GM23338 (cell line): ENCODE results near the gene BFAR. TPM values are rescaled to one million over a fixed set of nuclear protein-coding genes. Genes with fewer than 3 reads are reported as not detected.

Source experiments
- ATAC-seq: fragments of 200-7000 bp; cut with Tn5 transposase; 3 replicates; pipeline ENCODE4 v1.9.1; 2020
- DNase-seq: peaks from one replicate; pipeline ENCODE4 v3.0.0-alpha.2; 2015; ENCODE audit warnings: low spot score
- H2AFZ ChIP-seq: fragments of 200-600 bp; sonication (generic); 2 replicates; pipeline ENCODE4 v1.8.0; 2016; ENCODE audit warnings: antibody characterized with exemption, mild to moderate bottlenecking, moderate library complexity
- H3F3A ChIP-seq: fragments of 200-600 bp; sonication (generic); replicated peaks from 2 replicates; pipeline ENCODE4 v1.8.0; 2017; ENCODE audit warnings: antibody characterized with exemption, mixed run types, low read depth
- H3K27ac ChIP-seq: fragments of 200-600 bp; sonication (generic); 2 replicates; pipeline ENCODE4 v1.6.1; 2016; ENCODE audit warnings: low read depth
- H3K27me3 ChIP-seq: fragments of 200-600 bp; sonication (generic); 2 replicates; pipeline ENCODE4 v1.8.0; 2016; ENCODE audit warnings: mild to moderate bottlenecking, mixed run types, moderate library complexity; ENCODE audit not compliant: insufficient read depth
- H3K36me3 ChIP-seq: fragments of 200-600 bp; sonication (generic); 2 replicates; pipeline ENCODE4 v1.8.0; 2016; ENCODE audit warnings: mild to moderate bottlenecking; ENCODE audit not compliant: insufficient read depth
- H3K4me1 ChIP-seq: fragments of 200-600 bp; sonication (generic); 2 replicates; pipeline ENCODE4 v1.8.0; 2016; ENCODE audit warnings: mild to moderate bottlenecking, moderate library complexity; ENCODE audit not compliant: insufficient read depth
- H3K4me2 ChIP-seq: fragments of 200-600 bp; sonication (generic); 2 replicates; pipeline ENCODE4 v1.7.1; 2017; ENCODE audit warnings: mixed run types
- H3K4me3 ChIP-seq: fragments of 200-600 bp; sonication (generic); 2 replicates; pipeline ENCODE4 v1.6.1; 2016; ENCODE audit warnings: mixed run types
- H3K79me2 ChIP-seq: fragments of 200-600 bp; sonication (generic); replicated peaks from 2 replicates; pipeline ENCODE4 v1.8.0; 2017; ENCODE audit warnings: mild to moderate bottlenecking; ENCODE audit not compliant: insufficient read depth
- H3K9me2 ChIP-seq: fragments of 200-600 bp; sonication (generic); 2 replicates; pipeline ENCODE4 v1.8.0; 2017; ENCODE audit not compliant: insufficient read depth
- H4K20me1 ChIP-seq: fragments of 200-600 bp; sonication (generic); replicated peaks from 2 replicates; pipeline ENCODE4 v1.8.0; 2017; ENCODE audit warnings: mild to moderate bottlenecking; ENCODE audit not compliant: insufficient read depth
- H3K27ac Mint-ChIP-seq: 2 replicates; pipeline ENCODE4 v1.8.0; 2020; ENCODE audit warnings: inconsistent platforms, mild to moderate bottlenecking, moderate library complexity, mixed read lengths
- H3K27me3 Mint-ChIP-seq: 3 replicates; pipeline ENCODE4 v1.8.0; 2022; ENCODE audit warnings: low read depth, mild to moderate bottlenecking, moderate library complexity, mixed read lengths, inconsistent platforms; ENCODE audit not compliant: insufficient read depth, poor library complexity
- H3K36me3 Mint-ChIP-seq: 3 replicates; pipeline ENCODE4 v1.8.0; 2021; ENCODE audit warnings: low read depth, mild to moderate bottlenecking, inconsistent platforms, moderate library complexity, mixed read lengths
- H3K4me1 Mint-ChIP-seq: 3 replicates; pipeline ENCODE4 v1.8.0; 2020; ENCODE audit warnings: mild to moderate bottlenecking, inconsistent platforms, mixed read lengths
- H3K4me3 Mint-ChIP-seq: 3 replicates; pipeline ENCODE4 v1.8.0; 2021; ENCODE audit warnings: moderate library complexity, mild to moderate bottlenecking, inconsistent platforms, mixed read lengths
- H3K9me3 Mint-ChIP-seq: 3 replicates; pipeline ENCODE4 v1.8.0; 2020; ENCODE audit warnings: moderate library complexity, mild to moderate bottlenecking, inconsistent platforms, mixed read lengths
- CREB1 ChIP-seq: fragments of 250-450 bp; sonication (Bioruptor Pico); IDR thresholded peaks from 2 replicates; pipeline ENCODE4 v1.5.0; 2020; ENCODE audit warnings: low read depth, mild to moderate bottlenecking, moderate library complexity
- EZH2 ChIP-seq: fragments of 200-600 bp; sonication (generic); IDR thresholded peaks from one replicate; pipeline ENCODE4 v1.8.0; 2017; ENCODE audit warnings: antibody characterized with exemption, mild to moderate bottlenecking, low read depth; ENCODE audit not compliant: unreplicated experiment
- EZH2phosphoT487 ChIP-seq: fragments of 200-600 bp; sonication (generic); IDR thresholded peaks from one replicate; pipeline ENCODE4 v1.8.1; 2018; ENCODE audit warnings: antibody characterized with exemption; ENCODE audit not compliant: unreplicated experiment
- JUNB ChIP-seq: IDR thresholded peaks from one replicate; pipeline ENCODE4 v1.6.1; 2016; ENCODE audit warnings: antibody characterized with exemption; ENCODE audit not compliant: unreplicated experiment
- NANOG ChIP-seq: IDR thresholded peaks from 2 replicates; pipeline ENCODE4 v1.6.1; 2016; ENCODE audit warnings: antibody characterized with exemption, borderline replicate concordance
- POLR2AphosphoS5 ChIP-seq: IDR thresholded peaks from 2 replicates; pipeline ENCODE4 v1.6.1; 2016; ENCODE audit warnings: antibody characterized with exemption, low read depth
- STAT1 ChIP-seq: IDR thresholded peaks from one replicate; pipeline ENCODE4 v1.6.1; 2016; ENCODE audit warnings: antibody characterized with exemption; ENCODE audit not compliant: unreplicated experiment
- ZNF114 ChIP-seq: fragments of 250-450 bp; sonication (Bioruptor Pico); IDR thresholded peaks from 2 replicates; pipeline ENCODE4 v1.5.0; 2020; ENCODE audit warnings: mild to moderate bottlenecking, moderate library complexity
- ZNF331 ChIP-seq: fragments of 250-450 bp; sonication (Bioruptor Pico); IDR thresholded peaks from 2 replicates; pipeline ENCODE4 v1.5.0; 2020; ENCODE audit warnings: low read depth, mild to moderate bottlenecking, moderate library complexity
- polyA plus RNA-seq: library from polyadenylated mRNA; unstranded; fragments of >200 nt; fragmentation: Nextera tagmentation; extraction: Ambion mirVana; gene quantifications from 2 replicates; pipeline ENCODE4 v1.2.1, GENCODE V29; 2016
- total RNA-seq: library from RNA; depleted of rRNA; stranded (reverse); fragments of >200 nt; shearing (Covaris generic); gene quantifications from 2 replicates; pipeline ENCODE4 v1.2.3, GENCODE V29; 2014
- TF ChIP-seq, protein P1 (sequence below): IDR thresholded peaks from one replicate; pipeline ENCODE4 v1.6.1; 2018; ENCODE audit warnings: antibody characterized with exemption; ENCODE audit not compliant: unreplicated experiment
- TF ChIP-seq, protein P2 (sequence below), 2 experiments: fragments of 200-600 bp in 1 of 2; sonication (generic) in 1 of 2; conservative IDR thresholded peaks; 2 replicates each; pipeline versions ENCODE4 v1.5.1 to v1.6.1; 2016 to 2017; ENCODE audit warnings: antibody characterized with exemption in 2 of 2, low read depth in 2 of 2, mild to moderate bottlenecking in 2 of 2, moderate library complexity in 1 of 2
- TF ChIP-seq, protein P3 (sequence below): IDR thresholded peaks from 2 replicates; pipeline ENCODE4 v1.6.1; 2016; ENCODE audit warnings: antibody characterized with exemption
- TF ChIP-seq, protein P4 (sequence below): fragments of 250-450 bp; sonication (Bioruptor Pico); IDR thresholded peaks from 2 replicates; pipeline ENCODE4 v1.5.0; 2020; ENCODE audit warnings: mild to moderate bottlenecking, moderate library complexity

Gene BFAR
- total and polyA plus RNA-seq, 2 experiments from 2014 or later, result 54.4 to 126 TPM

DNA sequence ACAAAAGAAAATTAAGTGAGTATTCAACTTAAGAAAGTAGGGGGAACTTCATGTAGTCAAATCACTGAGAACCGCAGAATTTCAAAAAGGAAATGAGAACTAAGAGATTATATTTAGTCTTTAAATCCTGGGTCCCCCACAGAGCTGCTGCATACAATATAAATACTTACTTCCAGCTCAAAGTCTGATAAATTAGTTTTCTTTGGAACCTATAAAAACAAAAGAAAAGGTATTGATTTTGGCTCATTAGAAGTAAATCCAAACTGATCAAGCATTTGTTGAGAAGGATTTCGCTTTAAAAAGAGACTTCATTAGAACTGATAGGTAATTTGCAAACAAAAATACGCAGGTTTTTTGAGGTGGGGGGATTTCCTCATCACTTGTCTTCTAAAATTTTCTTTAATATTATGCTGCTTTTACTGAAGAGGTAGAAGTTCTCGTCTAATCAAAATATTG, 24.6 kb upstream of the BFAR start:
- Histone ChIP-seq H3F3A (no peaks in the 10 kb centered on the region), H3K27me3 (no peaks in the 10 kb centered on the region), H3K4me1 (no peaks in the 10 kb centered on the region; the same call in 1 of the 2 replicates), H3K79me2 (no peaks in the 10 kb centered on the region), H4K20me1 (0 out of 2 replicates have a peak, but pooled peaks cover 10% of the 10 kb centered on the region), H3K9me2 (no peaks in the 10 kb centered on the region), H3K4me2 (no peak overlapping the region), H2AFZ (no peak overlapping the region), H3K36me3 (peaks cover 36% of the 10 kb centered on the region), H3K27ac (no peak overlapping the region), H3K4me3 (no peak overlapping the region)
- DNase-seq (no peak), ATAC-seq (no peak)
- Mint-ChIP-seq H3K9me3 (no peaks in the 10 kb centered on the region), H3K27me3 (no peaks in the 10 kb centered on the region), H3K27ac (no peak overlapping the region), H3K36me3 (peaks cover 73% of the 10 kb centered on the region), H3K4me3 (no peak overlapping the region), H3K4me1 (peaks cover 5% of the 10 kb centered on the region; the same call in 1 of the 3 replicates)
- no peak for TF ChIP-seq CREB1
- no peak for TF ChIP-seq JUNB
- TF ChIP-seq POLR2AphosphoS5, result no peak
- TF ChIP-seq, protein P1, sequence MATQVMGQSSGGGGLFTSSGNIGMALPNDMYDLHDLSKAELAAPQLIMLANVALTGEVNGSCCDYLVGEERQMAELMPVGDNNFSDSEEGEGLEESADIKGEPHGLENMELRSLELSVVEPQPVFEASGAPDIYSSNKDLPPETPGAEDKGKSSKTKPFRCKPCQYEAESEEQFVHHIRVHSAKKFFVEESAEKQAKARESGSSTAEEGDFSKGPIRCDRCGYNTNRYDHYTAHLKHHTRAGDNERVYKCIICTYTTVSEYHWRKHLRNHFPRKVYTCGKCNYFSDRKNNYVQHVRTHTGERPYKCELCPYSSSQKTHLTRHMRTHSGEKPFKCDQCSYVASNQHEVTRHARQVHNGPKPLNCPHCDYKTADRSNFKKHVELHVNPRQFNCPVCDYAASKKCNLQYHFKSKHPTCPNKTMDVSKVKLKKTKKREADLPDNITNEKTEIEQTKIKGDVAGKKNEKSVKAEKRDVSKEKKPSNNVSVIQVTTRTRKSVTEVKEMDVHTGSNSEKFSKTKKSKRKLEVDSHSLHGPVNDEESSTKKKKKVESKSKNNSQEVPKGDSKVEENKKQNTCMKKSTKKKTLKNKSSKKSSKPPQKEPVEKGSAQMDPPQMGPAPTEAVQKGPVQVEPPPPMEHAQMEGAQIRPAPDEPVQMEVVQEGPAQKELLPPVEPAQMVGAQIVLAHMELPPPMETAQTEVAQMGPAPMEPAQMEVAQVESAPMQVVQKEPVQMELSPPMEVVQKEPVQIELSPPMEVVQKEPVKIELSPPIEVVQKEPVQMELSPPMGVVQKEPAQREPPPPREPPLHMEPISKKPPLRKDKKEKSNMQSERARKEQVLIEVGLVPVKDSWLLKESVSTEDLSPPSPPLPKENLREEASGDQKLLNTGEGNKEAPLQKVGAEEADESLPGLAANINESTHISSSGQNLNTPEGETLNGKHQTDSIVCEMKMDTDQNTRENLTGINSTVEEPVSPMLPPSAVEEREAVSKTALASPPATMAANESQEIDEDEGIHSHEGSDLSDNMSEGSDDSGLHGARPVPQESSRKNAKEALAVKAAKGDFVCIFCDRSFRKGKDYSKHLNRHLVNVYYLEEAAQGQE, result no peak
- no peak for TF ChIP-seq STAT1
- TF ChIP-seq ZNF114, result no peak
- TF ChIP-seq, protein P2, sequence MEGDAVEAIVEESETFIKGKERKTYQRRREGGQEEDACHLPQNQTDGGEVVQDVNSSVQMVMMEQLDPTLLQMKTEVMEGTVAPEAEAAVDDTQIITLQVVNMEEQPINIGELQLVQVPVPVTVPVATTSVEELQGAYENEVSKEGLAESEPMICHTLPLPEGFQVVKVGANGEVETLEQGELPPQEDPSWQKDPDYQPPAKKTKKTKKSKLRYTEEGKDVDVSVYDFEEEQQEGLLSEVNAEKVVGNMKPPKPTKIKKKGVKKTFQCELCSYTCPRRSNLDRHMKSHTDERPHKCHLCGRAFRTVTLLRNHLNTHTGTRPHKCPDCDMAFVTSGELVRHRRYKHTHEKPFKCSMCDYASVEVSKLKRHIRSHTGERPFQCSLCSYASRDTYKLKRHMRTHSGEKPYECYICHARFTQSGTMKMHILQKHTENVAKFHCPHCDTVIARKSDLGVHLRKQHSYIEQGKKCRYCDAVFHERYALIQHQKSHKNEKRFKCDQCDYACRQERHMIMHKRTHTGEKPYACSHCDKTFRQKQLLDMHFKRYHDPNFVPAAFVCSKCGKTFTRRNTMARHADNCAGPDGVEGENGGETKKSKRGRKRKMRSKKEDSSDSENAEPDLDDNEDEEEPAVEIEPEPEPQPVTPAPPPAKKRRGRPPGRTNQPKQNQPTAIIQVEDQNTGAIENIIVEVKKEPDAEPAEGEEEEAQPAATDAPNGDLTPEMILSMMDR (conservative IDR thresholded peaks at IDR 0.05; ENCODE audit: low read depth in 2 of 2), result no peak
- TF ChIP-seq, protein P3, sequence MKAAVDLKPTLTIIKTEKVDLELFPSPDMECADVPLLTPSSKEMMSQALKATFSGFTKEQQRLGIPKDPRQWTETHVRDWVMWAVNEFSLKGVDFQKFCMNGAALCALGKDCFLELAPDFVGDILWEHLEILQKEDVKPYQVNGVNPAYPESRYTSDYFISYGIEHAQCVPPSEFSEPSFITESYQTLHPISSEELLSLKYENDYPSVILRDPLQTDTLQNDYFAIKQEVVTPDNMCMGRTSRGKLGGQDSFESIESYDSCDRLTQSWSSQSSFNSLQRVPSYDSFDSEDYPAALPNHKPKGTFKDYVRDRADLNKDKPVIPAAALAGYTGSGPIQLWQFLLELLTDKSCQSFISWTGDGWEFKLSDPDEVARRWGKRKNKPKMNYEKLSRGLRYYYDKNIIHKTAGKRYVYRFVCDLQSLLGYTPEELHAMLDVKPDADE, result no peak
- no peak for TF ChIP-seq EZH2phosphoT487
- TF ChIP-seq NANOG, result no peak
- TF ChIP-seq, protein P4, sequence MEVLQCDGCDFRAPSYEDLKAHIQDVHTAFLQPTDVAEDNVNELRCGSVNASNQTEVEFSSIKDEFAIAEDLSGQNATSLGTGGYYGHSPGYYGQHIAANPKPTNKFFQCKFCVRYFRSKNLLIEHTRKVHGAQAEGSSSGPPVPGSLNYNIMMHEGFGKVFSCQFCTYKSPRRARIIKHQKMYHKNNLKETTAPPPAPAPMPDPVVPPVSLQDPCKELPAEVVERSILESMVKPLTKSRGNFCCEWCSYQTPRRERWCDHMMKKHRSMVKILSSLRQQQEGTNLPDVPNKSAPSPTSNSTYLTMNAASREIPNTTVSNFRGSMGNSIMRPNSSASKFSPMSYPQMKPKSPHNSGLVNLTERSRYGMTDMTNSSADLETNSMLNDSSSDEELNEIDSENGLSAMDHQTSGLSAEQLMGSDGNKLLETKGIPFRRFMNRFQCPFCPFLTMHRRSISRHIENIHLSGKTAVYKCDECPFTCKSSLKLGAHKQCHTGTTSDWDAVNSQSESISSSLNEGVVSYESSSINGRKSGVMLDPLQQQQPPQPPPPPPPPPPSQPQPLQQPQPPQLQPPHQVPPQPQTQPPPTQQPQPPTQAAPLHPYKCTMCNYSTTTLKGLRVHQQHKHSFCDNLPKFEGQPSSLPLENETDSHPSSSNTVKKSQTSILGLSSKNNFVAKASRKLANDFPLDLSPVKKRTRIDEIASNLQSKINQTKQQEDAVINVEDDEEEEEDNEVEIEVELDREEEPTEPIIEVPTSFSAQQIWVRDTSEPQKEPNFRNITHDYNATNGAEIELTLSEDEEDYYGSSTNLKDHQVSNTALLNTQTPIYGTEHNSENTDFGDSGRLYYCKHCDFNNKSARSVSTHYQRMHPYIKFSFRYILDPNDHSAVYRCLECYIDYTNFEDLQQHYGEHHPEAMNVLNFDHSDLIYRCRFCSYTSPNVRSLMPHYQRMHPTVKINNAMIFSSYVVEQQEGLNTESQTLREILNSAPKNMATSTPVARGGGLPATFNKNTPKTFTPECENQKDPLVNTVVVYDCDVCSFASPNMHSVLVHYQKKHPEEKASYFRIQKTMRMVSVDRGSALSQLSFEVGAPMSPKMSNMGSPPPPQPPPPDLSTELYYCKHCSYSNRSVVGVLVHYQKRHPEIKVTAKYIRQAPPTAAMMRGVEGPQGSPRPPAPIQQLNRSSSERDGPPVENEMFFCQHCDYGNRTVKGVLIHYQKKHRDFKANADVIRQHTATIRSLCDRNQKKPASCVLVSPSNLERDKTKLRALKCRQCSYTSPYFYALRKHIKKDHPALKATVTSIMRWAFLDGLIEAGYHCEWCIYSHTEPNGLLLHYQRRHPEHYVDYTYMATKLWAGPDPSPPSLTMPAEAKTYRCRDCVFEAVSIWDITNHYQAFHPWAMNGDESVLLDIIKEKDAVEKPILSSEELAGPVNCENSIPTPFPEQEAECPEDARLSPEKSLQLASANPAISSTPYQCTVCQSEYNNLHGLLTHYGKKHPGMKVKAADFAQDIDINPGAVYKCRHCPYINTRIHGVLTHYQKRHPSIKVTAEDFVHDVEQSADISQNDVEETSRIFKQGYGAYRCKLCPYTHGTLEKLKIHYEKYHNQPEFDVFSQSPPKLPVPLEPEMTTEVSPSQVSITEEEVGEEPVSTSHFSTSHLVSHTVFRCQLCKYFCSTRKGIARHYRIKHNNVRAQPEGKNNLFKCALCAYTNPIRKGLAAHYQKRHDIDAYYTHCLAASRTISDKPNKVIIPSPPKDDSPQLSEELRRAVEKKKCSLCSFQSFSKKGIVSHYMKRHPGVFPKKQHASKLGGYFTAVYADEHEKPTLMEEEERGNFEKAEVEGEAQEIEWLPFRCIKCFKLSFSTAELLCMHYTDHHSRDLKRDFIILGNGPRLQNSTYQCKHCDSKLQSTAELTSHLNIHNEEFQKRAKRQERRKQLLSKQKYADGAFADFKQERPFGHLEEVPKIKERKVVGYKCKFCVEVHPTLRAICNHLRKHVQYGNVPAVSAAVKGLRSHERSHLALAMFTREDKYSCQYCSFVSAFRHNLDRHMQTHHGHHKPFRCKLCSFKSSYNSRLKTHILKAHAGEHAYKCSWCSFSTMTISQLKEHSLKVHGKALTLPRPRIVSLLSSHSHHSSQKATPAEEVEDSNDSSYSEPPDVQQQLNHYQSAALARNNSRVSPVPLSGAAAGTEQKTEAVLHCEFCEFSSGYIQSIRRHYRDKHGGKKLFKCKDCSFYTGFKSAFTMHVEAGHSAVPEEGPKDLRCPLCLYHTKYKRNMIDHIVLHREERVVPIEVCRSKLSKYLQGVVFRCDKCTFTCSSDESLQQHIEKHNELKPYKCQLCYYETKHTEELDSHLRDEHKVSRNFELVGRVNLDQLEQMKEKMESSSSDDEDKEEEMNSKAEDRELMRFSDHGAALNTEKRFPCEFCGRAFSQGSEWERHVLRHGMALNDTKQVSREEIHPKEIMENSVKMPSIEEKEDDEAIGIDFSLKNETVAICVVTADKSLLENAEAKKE (CRISPR knock-in tag), result no peak
- TF ChIP-seq EZH2, result no peak
- TF ChIP-seq ZNF331 (CRISPR knock-in tag), result no peak
